ENCODE results near the gene PPP1R14D.

- no peak for TF ChIP-seq CTCF (conservative IDR thresholded peaks at IDR 0.05; ENCODE audit: low read length)
- TF ChIP-seq EZH2phosphoT487 (IDR thresholded peaks at IDR 0.05; ENCODE audit: borderline replicate concordance, low read depth, low read length) = no peak
Measured at GRCh38 chr15:40807028-40807887, 21.2 kb downstream of the PPP1R14D start, which contains the start of the genes DNAJC17 and ZFYVE19.

Measured in OCI-LY7 (cell line).